HCT116 (cell line): ENCODE results near the gene CLCN4. TPM values are rescaled to one million over a fixed set of nuclear protein-coding genes. Genes with fewer than 3 reads are reported as not detected.

Experiments
- ATAC-seq: fragments of 200-7000 bp; cut with Tn5 transposase; 2 replicates; pipeline ENCODE4 v1.9.1; 2020; ENCODE audit warnings: mild to moderate bottlenecking, moderate library complexity
- BruUV-seq: library from RNA; stranded (reverse); fragments of 400-500 nt; replicated peaks from 2 replicates; lab custom pipeline; 2021; lab: Mats Ljungman, UMichigan
- CTCF ChIA-PET: fragments of 300-600 bp; sonication (Branson Sonifier 250); formaldehyde crosslinking; loops from one replicate; lab custom pipeline; 2021; ENCODE audit warnings: antibody characterized with exemption; lab: Charles Lee
- POLR2A ChIA-PET: fragments of 300-600, 350-600 bp; sonication (Branson Sonifier 250); formaldehyde crosslinking; loops from one replicate; lab custom pipeline; 2021; ENCODE audit warnings: antibody characterized with exemption; lab: Charles Lee
- RAD21 ChIA-PET, 2 experiments: fragments of 300-600 bp; sonication (Branson Sonifier 250); formaldehyde crosslinking; loops; one replicate each; lab custom pipeline; 2023; ENCODE audit warnings: low total read pairs in 2 of 2; ENCODE audit not compliant: uncharacterized antibody in 2 of 2, unreplicated experiment in 2 of 2, low non-redundant PET in 1 of 2; lab: Charles Lee
- DNase-seq: peaks from one replicate; pipeline ENCODE4 v3.0.0-alpha.2; 2010; ENCODE audit warnings: low read depth, low spot score
- H2AFZ ChIP-seq: fragments of 200-600 bp; shearing (Covaris generic), sonication (generic); 2 replicates; pipeline ENCODE4 v1.6.1; 2017; ENCODE audit warnings: low read depth, mixed run types, mixed read lengths, antibody characterized with exemption, low read length; ENCODE audit not compliant: poor library complexity, severe bottlenecking
- H3K27ac ChIP-seq: 2 replicates; pipeline ENCODE4 v1.5.1; 2012; ENCODE audit warnings: low read depth, low read length
- H3K27me3 ChIP-seq: fragments of 200-600 bp; sonication (generic); 2 replicates; pipeline ENCODE4 v1.6.1; 2016; ENCODE audit warnings: mixed run types, low read length, mixed read lengths; ENCODE audit not compliant: insufficient read depth
- H3K36me3 ChIP-seq, 2 experiments: fragments of 200-500 bp in 1 of 2; fragments of 200-600 bp in 1 of 2; sonication (Bioruptor generic) in 1 of 2; sonication (generic) in 1 of 2; 2 replicates each; pipeline versions ENCODE4 v1.5.1 to v1.6.1; 2014 to 2016; ENCODE audit warnings: low read length in 2 of 2, inconsistent platforms in 1 of 2, mixed read lengths in 1 of 2, mixed run types in 1 of 2; ENCODE audit not compliant: insufficient read depth in 2 of 2, control insufficient read depth in 1 of 2
- H3K4me1 ChIP-seq, 2 experiments: fragments of 200-600 bp in 1 of 2; sonication (generic) in 1 of 2; 2 replicates each; pipeline versions ENCODE4 v1.5.1 to v1.6.1; 2012 to 2017; ENCODE audit warnings: low read length in 2 of 2, inconsistent platforms in 1 of 2, mild to moderate bottlenecking in 1 of 2, mixed read lengths in 1 of 2, mixed run types in 1 of 2, moderate library complexity in 1 of 2; ENCODE audit not compliant: insufficient read depth in 2 of 2, control insufficient read depth in 1 of 2
- H3K4me2 ChIP-seq: fragments of 200-600 bp; sonication (generic); 2 replicates; pipeline ENCODE4 v1.6.1; 2017; ENCODE audit warnings: mixed run types, low read length, mixed read lengths
- H3K4me3 ChIP-seq, 2 experiments: fragments of 200-600 bp in 1 of 2; sonication (generic) in 1 of 2; replicated peaks in 1 of 2; 2 replicates each; pipeline ENCODE4 v1.5.1; 2011 to 2016; ENCODE audit warnings: low read length in 2 of 2, control low read depth in 1 of 2, low read depth in 1 of 2, mild to moderate bottlenecking in 1 of 2, mixed read lengths in 1 of 2, mixed run types in 1 of 2
- H3K79me2 ChIP-seq: fragments of 200-600 bp; sonication (generic); 2 replicates; pipeline ENCODE4 v1.6.1; 2017; ENCODE audit warnings: mild to moderate bottlenecking, mixed run types, low read length, moderate library complexity, mixed read lengths; ENCODE audit not compliant: insufficient read depth
- H3K9ac ChIP-seq: fragments of 200-600 bp; sonication (generic); 2 replicates; pipeline ENCODE4 v1.6.1; 2016; ENCODE audit warnings: low read length, mixed read lengths
- H3K9me2 ChIP-seq: fragments of 200-600 bp; sonication (generic), shearing (Covaris generic); 2 replicates; pipeline ENCODE4 v1.6.1; 2017; ENCODE audit warnings: mixed run types, mild to moderate bottlenecking, moderate library complexity; ENCODE audit not compliant: insufficient read depth
- H3K9me3 ChIP-seq, 2 experiments: fragments of 200-500 bp in 1 of 2; fragments of 200-600 bp in 1 of 2; sonication (Bioruptor generic) in 1 of 2; sonication (generic) in 1 of 2; 2 replicates each; pipeline ENCODE4 v1.6.1; 2014 to 2017; ENCODE audit warnings: low read length in 2 of 2, mixed read lengths in 2 of 2, inconsistent platforms in 1 of 2, low read depth in 1 of 2, mild to moderate bottlenecking in 1 of 2, mixed run types in 1 of 2, moderate library complexity in 1 of 2; ENCODE audit not compliant: control insufficient read depth in 1 of 2, insufficient read depth in 1 of 2
- H4K20me1 ChIP-seq: fragments of 200-600 bp; sonication (generic), shearing (Covaris generic); 2 replicates; pipeline ENCODE4 v1.6.1; 2017; ENCODE audit warnings: mixed run types, mild to moderate bottlenecking, moderate library complexity; ENCODE audit not compliant: insufficient read depth
- CBX3 ChIP-seq: IDR thresholded peaks from 2 replicates; pipeline ENCODE4 v1.6.1; 2012; ENCODE audit warnings: low read depth
- CEBPB ChIP-seq: IDR thresholded peaks from 2 replicates; pipeline ENCODE4 v1.6.1; 2012; ENCODE audit warnings: low read depth
- CTCF ChIP-seq, 3 experiments: fragments of 200-600 bp in 1 of 3; sonication (generic) in 1 of 3; IDR thresholded peaks in 2 of 3; conservative IDR thresholded peaks in 1 of 3; 2 replicates each; pipeline ENCODE4 v1.5.1; 2012 to 2017; ENCODE audit warnings: low read depth in 2 of 3, low read length in 2 of 3, antibody characterized with exemption in 1 of 3, borderline replicate concordance in 1 of 3, control low read depth in 1 of 3, mild to moderate bottlenecking in 1 of 3, mixed read lengths in 1 of 3, mixed run types in 1 of 3, moderate library complexity in 1 of 3; ENCODE audit not compliant: insufficient read depth in 1 of 3
- EGR1 ChIP-seq: IDR thresholded peaks from 2 replicates; pipeline ENCODE4 v1.6.1; 2012; ENCODE audit warnings: low read depth
- ELF1 ChIP-seq: IDR thresholded peaks from 2 replicates; pipeline ENCODE4 v1.6.1; 2012; ENCODE audit warnings: low read depth, borderline replicate concordance
- EZH2 ChIP-seq: fragments of 200-600 bp; sonication (generic); IDR thresholded peaks from 2 replicates; pipeline ENCODE4 v1.6.1; 2017; ENCODE audit warnings: antibody characterized with exemption, mixed run types
- EZH2phosphoT487 ChIP-seq: fragments of 200-600 bp; IDR thresholded peaks from 2 replicates; pipeline ENCODE4 v1.6.1; 2018; ENCODE audit warnings: antibody characterized with exemption, borderline replicate concordance
- FOSL1 ChIP-seq: IDR thresholded peaks from 2 replicates; pipeline ENCODE4 v1.6.1; 2012; ENCODE audit warnings: low read depth
- POLR2A ChIP-seq: IDR thresholded peaks from 2 replicates; pipeline ENCODE4 v1.7.0; 2011; ENCODE audit warnings: borderline replicate concordance; ENCODE audit not compliant: insufficient read depth, insufficient read length; ENCODE audit errors: extremely low read depth
- POLR2AphosphoS5 ChIP-seq: IDR thresholded peaks from 2 replicates; pipeline ENCODE4 v1.6.1; 2011; ENCODE audit warnings: mild to moderate bottlenecking, low read depth, low read length, moderate library complexity
- RAD21 ChIP-seq: IDR thresholded peaks from 2 replicates; pipeline ENCODE4 v1.6.1; 2012; ENCODE audit warnings: low read depth, mild to moderate bottlenecking
- SIN3A ChIP-seq: IDR thresholded peaks from 2 replicates; pipeline ENCODE4 v1.6.1; 2012; ENCODE audit warnings: low read depth
- SP1 ChIP-seq: IDR thresholded peaks from 2 replicates; pipeline ENCODE4 v1.6.1; 2012; ENCODE audit warnings: low read depth
- TCF7L2 ChIP-seq: IDR thresholded peaks from 2 replicates; pipeline ENCODE4 v1.7.0; 2011; ENCODE audit warnings: borderline replicate concordance, inconsistent platforms; ENCODE audit not compliant: insufficient read depth, insufficient read length; ENCODE audit errors: extremely low read depth
- YY1 ChIP-seq: IDR thresholded peaks from 2 replicates; pipeline ENCODE4 v1.6.1; 2011; ENCODE audit warnings: low read length, low read depth, moderate library complexity, mild to moderate bottlenecking; ENCODE audit not compliant: insufficient replicate concordance; ENCODE audit errors: extremely low read depth
- ZFX ChIP-seq: fragments of 450-650 bp; IDR thresholded peaks from 2 replicates; pipeline ENCODE4 v1.6.1; 2017
- ZNF274 ChIP-seq: fragments of 200-500 bp; sonication (Bioruptor generic); IDR thresholded peaks from 2 replicates; pipeline ENCODE4 v1.6.1; 2014; ENCODE audit warnings: mild to moderate bottlenecking, low read depth, low read length, inconsistent platforms
- intact Hi-C: fragments of 100-400 bp; cut with micrococcal nuclease; formaldehyde crosslinking; loops from 2 replicates; pipeline ENCODE4 v1.10.0; 2022
- total RNA-seq: library from RNA; stranded (reverse); gene quantifications from one replicate; pipeline ENCODE4 v1.2.1, GENCODE V29; 2021; ENCODE audit not compliant: unreplicated experiment
- TF ChIP-seq, protein P1 (sequence below): IDR thresholded peaks from 2 replicates; pipeline ENCODE4 v1.6.1; 2012; ENCODE audit warnings: low read depth
- TF ChIP-seq, protein P2 (sequence below): IDR thresholded peaks from 2 replicates; pipeline ENCODE4 v1.6.1; 2012
- TF ChIP-seq, protein P3 (sequence below): IDR thresholded peaks from 2 replicates; pipeline ENCODE4 v1.6.1; 2012

CLCN4 gene
- total RNA-seq, 1 experiment from 2014 or later: 3.1 TPM

GRCh38 chrX:10198254-10198653, 41.5 kb downstream of the CLCN4 start:
- Histone ChIP-seq H3K27ac (no peak overlapping the region), H3K36me3 (no peaks in the 10 kb centered on the region), H2AFZ (no peak overlapping the region), H3K27me3 (no peaks in the 10 kb centered on the region), H3K4me2 (no peak overlapping the region), H3K9ac (no peak overlapping the region), H3K79me2 (no peaks in the 10 kb centered on the region), H3K9me3 (no peaks in the 10 kb centered on the region; a peak in 1 of 4 replicates), H4K20me1 (no peaks in the 10 kb centered on the region), H3K4me1 (no peaks in the 10 kb centered on the region), H3K9me2 (no peaks in the 10 kb centered on the region), H3K4me3 (no peak overlapping the region)
- DNase-seq (no peak), ATAC-seq (no peak)
- RAD21 ChIA-PET: no interaction called here
- POLR2A ChIA-PET: no interaction called here
- intact Hi-C loops: loop anchor here (10.0 kb wide), 1 partner anchor 907 kb away; no protein-coding TSS in a partner anchor
- no TSS peak for BruUV-seq
- TF ChIP-seq YY1 (no peak), SIN3A (no peak), POLR2AphosphoS5 (no peak), FOSL1 (no peak), CBX3 (no peak), POLR2A (no peak), ZNF274 (no peak), RAD21 (no peak), SP1 (no peak), CEBPB (no peak), EZH2phosphoT487 (no peak), EGR1 (no peak), ZFX (no peak), TCF7L2 (no peak), ELF1 (no peak), EZH2 (no peak), CTCF (IDR thresholded peaks at IDR 0.05 in 2 of 3, conservative IDR thresholded peaks at IDR 0.05 in 1 of 3; ENCODE audit: borderline replicate concordance in 1 of 3, insufficient read depth in 1 of 3, low read depth in 2 of 3, low read length in 2 of 3) (no peak)
- TF ChIP-seq, protein P1, sequence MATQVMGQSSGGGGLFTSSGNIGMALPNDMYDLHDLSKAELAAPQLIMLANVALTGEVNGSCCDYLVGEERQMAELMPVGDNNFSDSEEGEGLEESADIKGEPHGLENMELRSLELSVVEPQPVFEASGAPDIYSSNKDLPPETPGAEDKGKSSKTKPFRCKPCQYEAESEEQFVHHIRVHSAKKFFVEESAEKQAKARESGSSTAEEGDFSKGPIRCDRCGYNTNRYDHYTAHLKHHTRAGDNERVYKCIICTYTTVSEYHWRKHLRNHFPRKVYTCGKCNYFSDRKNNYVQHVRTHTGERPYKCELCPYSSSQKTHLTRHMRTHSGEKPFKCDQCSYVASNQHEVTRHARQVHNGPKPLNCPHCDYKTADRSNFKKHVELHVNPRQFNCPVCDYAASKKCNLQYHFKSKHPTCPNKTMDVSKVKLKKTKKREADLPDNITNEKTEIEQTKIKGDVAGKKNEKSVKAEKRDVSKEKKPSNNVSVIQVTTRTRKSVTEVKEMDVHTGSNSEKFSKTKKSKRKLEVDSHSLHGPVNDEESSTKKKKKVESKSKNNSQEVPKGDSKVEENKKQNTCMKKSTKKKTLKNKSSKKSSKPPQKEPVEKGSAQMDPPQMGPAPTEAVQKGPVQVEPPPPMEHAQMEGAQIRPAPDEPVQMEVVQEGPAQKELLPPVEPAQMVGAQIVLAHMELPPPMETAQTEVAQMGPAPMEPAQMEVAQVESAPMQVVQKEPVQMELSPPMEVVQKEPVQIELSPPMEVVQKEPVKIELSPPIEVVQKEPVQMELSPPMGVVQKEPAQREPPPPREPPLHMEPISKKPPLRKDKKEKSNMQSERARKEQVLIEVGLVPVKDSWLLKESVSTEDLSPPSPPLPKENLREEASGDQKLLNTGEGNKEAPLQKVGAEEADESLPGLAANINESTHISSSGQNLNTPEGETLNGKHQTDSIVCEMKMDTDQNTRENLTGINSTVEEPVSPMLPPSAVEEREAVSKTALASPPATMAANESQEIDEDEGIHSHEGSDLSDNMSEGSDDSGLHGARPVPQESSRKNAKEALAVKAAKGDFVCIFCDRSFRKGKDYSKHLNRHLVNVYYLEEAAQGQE: no peak
- TF ChIP-seq, protein P2, sequence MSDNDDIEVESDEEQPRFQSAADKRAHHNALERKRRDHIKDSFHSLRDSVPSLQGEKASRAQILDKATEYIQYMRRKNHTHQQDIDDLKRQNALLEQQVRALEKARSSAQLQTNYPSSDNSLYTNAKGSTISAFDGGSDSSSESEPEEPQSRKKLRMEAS: no peak
- TF ChIP-seq, protein P3, sequence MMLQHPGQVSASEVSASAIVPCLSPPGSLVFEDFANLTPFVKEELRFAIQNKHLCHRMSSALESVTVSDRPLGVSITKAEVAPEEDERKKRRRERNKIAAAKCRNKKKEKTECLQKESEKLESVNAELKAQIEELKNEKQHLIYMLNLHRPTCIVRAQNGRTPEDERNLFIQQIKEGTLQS: no peak
- CTCF ChIA-PET: no interaction called here
